Stimulated activated CD4-positive, alpha-beta T cell treated with anti-CD3 and anti-CD28 coated beads, TNF-alpha, amount 100 ng/mL, for 1 hour (primary cell): Measurements from ENCODE around the gene ZNF414.

Experiments
- DNase-seq, 3 donors: peaks; one replicate each; pipeline ENCODE4 v3.0.0-alpha.2; 2020; ENCODE audit warnings: low read depth in 3 of 3, low spot score in 1 of 3

ZNF414 gene

GRCh38 chr19:8468761-8469373 is 45.1 kb downstream of the ZNF414 start:
- no peak for DNase-seq

- DNase-seq: no peak
Observed at GRCh38 chr19:8468124-8468523, 45.8 kb downstream of the ZNF414 start.

- no peak for DNase-seq
Observed at GRCh38 chr19:8466018-8466417, 47.9 kb downstream of the ZNF414 start.

GRCh38 chr19:8463365-8463764 is 50.6 kb downstream of the ZNF414 start:
- DNase-seq: no peak

- DNase-seq: no peak
Observed at GRCh38 chr19:8462571-8462970, 51.4 kb downstream of the ZNF414 start.

GRCh38 chr19:8461891-8462290 is 52.1 kb downstream of the ZNF414 start:
- DNase-seq: no peak

GRCh38 chr19:8461376-8461775 is 52.6 kb downstream of the ZNF414 start:
- DNase-seq: no peak

GRCh38 chr19:8460516-8461298 is 53.3 kb downstream of the ZNF414 start:
- DNase-seq: no peak
